Measurements from ENCODE around the gene DNAH7.

DNAH7 gene

DNA sequence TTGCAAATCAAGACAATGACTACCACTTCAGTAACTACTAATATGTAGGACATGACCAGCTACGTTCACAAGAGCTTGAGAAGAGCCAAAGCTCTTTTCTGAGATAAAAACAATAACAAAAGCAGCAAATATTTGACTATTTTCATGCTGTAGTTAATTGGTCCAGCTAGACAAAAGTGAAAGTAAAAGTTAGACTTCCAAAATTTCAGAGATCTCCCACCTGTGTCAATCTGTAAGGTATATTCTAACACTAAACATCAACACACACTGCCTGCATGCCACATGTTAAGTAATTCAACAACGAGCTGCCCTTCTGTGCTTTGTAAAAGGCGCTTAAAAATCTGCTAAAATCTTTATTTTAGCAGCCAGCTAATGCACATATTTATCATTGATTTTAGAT is 225.7 kb downstream of the DNAH7 start:
- Histone ChIP-seq H3K79me1 (ENCODE audit: low read depth, low read length) (no peaks in the 10 kb centered on the region), H2BK15ac (ENCODE audit: low read length) (no peak overlapping the region), H2BK120ac (ENCODE audit: low read depth, low read length) (no peak overlapping the region), H2BK5ac (ENCODE audit: low read length) (no peak overlapping the region), H3K4me1 (ENCODE audit: control insufficient read depth in 2 of 2, insufficient read depth in 1 of 2, low read depth in 1 of 2, low read length in 2 of 2) (no peaks in the 10 kb centered on the region), H3K4me2 (ENCODE audit: insufficient read depth, low read length, poor library complexity, severe bottlenecking) (no peak overlapping the region), H3K36me3 (replicated peaks in 1 of 2; ENCODE audit: control insufficient read depth in 2 of 2, insufficient read depth in 2 of 2, low read length in 2 of 2) (no peaks in the 10 kb centered on the region), H4K8ac (ENCODE audit: low read depth, low read length) (no peak overlapping the region), H3K27ac (replicated peaks; ENCODE audit: low read length) (no peak overlapping the region), H2AFZ (ENCODE audit: low read length) (no peak overlapping the region), H3K14ac (ENCODE audit: low read length) (no peak overlapping the region), H3K4me3 (ENCODE audit: low read length in 2 of 2) (no peak overlapping the region), H3K9me3 (replicated peaks in 1 of 2; ENCODE audit: control insufficient read depth in 2 of 2, insufficient read depth in 1 of 2, low read depth in 1 of 2, low read length in 2 of 2) (no peaks in the 10 kb centered on the region), H2AK5ac (ENCODE audit: low read depth, low read length) (no peak overlapping the region), H3K4ac (ENCODE audit: low read length) (no peak overlapping the region), H3K9ac (ENCODE audit: low read depth, low read length, poor library complexity) (no peak overlapping the region), H4K91ac (ENCODE audit: low read depth, low read length, poor library complexity) (no peak overlapping the region), H3K27me3 (ENCODE audit: control insufficient read depth in 3 of 3, insufficient read depth in 3 of 3, low read depth in 1 of 3, low read length in 3 of 3) (no peaks in the 10 kb centered on the region), H3K18ac (ENCODE audit: low read length) (no peak overlapping the region), H2BK12ac (ENCODE audit: low read length) (no peak overlapping the region), H3K23ac (ENCODE audit: low read depth, low read length, poor library complexity) (no peak overlapping the region)
- DNase-seq (ENCODE audit: low spot score): no peak
- WGBS, 2 donors (ENCODE audit: extremely low coverage in 2 of 2, insufficient read length in 2 of 2, insufficient replicate concordance in 1 of 2): no CpG with 5 or more reads among the region's 3 CpGs

DNA sequence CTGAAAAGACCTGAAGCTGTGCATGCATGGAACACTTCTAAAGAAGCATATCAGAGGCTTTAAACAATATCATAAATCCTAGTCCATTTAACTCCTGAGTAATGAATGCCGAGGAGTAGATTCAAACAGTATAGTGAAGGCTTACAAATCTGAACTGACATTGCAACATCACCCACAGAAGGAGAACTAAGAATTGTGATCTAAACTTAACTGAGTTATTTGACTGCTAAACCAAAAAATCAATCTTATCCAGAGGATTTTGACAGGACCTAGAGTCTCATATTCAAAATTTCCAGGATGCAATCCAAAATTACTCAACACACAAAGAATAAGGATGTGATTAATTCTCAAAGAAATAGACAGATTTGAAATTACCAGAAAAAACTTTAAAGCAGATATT is 230.6 kb downstream of the DNAH7 start:
- H3K4me1 ChIP-seq (ENCODE audit: control insufficient read depth in 2 of 2, insufficient read depth in 1 of 2, low read depth in 1 of 2, low read length in 2 of 2): no peaks in the 10 kb centered on the region
- no peak overlapping the region for H4K91ac ChIP-seq (ENCODE audit: low read depth, low read length, poor library complexity)
- H3K27ac ChIP-seq (replicated peaks; ENCODE audit: low read length): no peak overlapping the region
- H2BK12ac ChIP-seq (ENCODE audit: low read length): no peak overlapping the region
- no peak overlapping the region for H3K4me3 ChIP-seq (ENCODE audit: low read length in 2 of 2)
- no peak overlapping the region for H4K8ac ChIP-seq (ENCODE audit: low read depth, low read length)
- no peaks in the 10 kb centered on the region for H3K9me3 ChIP-seq (replicated peaks in 1 of 2; ENCODE audit: control insufficient read depth in 2 of 2, insufficient read depth in 1 of 2, low read depth in 1 of 2, low read length in 2 of 2)
- H3K79me1 ChIP-seq (ENCODE audit: low read depth, low read length): no peaks in the 10 kb centered on the region
- WGBS, 2 donors (ENCODE audit: extremely low coverage in 2 of 2, insufficient read length in 2 of 2, insufficient replicate concordance in 1 of 2): no CpG with 5 or more reads among the region's 1 CpG
- no peak overlapping the region for H2BK15ac ChIP-seq (ENCODE audit: low read length)
- DNase-seq (ENCODE audit: low spot score): no peak
- no peak overlapping the region for H3K4ac ChIP-seq (ENCODE audit: low read length)
- no peak overlapping the region for H2AK5ac ChIP-seq (ENCODE audit: low read depth, low read length)
- H3K4me2 ChIP-seq (ENCODE audit: insufficient read depth, low read length, poor library complexity, severe bottlenecking): no peak overlapping the region
- no peaks in the 10 kb centered on the region for H3K36me3 ChIP-seq (replicated peaks in 1 of 2; ENCODE audit: control insufficient read depth in 2 of 2, insufficient read depth in 2 of 2, low read length in 2 of 2)
- no peak overlapping the region for H3K23ac ChIP-seq (ENCODE audit: low read depth, low read length, poor library complexity)
- no peaks in the 10 kb centered on the region for H3K27me3 ChIP-seq (ENCODE audit: control insufficient read depth in 3 of 3, insufficient read depth in 3 of 3, low read depth in 1 of 3, low read length in 3 of 3)
- H2AFZ ChIP-seq (ENCODE audit: low read length): no peak overlapping the region
- no peak overlapping the region for H2BK120ac ChIP-seq (ENCODE audit: low read depth, low read length)
- no peak overlapping the region for H3K9ac ChIP-seq (ENCODE audit: low read depth, low read length, poor library complexity)
- H3K18ac ChIP-seq (ENCODE audit: low read length): no peak overlapping the region
- no peak overlapping the region for H2BK5ac ChIP-seq (ENCODE audit: low read length)
- H3K14ac ChIP-seq (ENCODE audit: low read length): no peak overlapping the region

- Histone ChIP-seq H3K79me1 (ENCODE audit: low read depth, low read length) (no peaks in the 10 kb centered on the region), H3K4me1 (ENCODE audit: control insufficient read depth in 2 of 2, insufficient read depth in 1 of 2, low read depth in 1 of 2, low read length in 2 of 2) (peaks cover 0 to 7% of the 10 kb centered on the region in 2 donors), H3K4me2 (ENCODE audit: insufficient read depth, low read length, poor library complexity, severe bottlenecking) (no peak overlapping the region), H3K27ac (replicated peaks; ENCODE audit: low read length) (no peak overlapping the region), H3K9me3 (replicated peaks in 1 of 2; ENCODE audit: control insufficient read depth in 2 of 2, insufficient read depth in 1 of 2, low read depth in 1 of 2, low read length in 2 of 2) (no peaks in the 10 kb centered on the region), H4K91ac (ENCODE audit: low read depth, low read length, poor library complexity) (no peak overlapping the region), H2BK12ac (ENCODE audit: low read length) (no peak overlapping the region), H3K23ac (ENCODE audit: low read depth, low read length, poor library complexity) (no peak overlapping the region), H2AK5ac (ENCODE audit: low read depth, low read length) (no peak overlapping the region), H4K8ac (ENCODE audit: low read depth, low read length) (no peak overlapping the region), H3K4me3 (ENCODE audit: low read length in 2 of 2) (no peak overlapping the region), H2BK120ac (ENCODE audit: low read depth, low read length) (no peak overlapping the region), H3K9ac (ENCODE audit: low read depth, low read length, poor library complexity) (no peak overlapping the region), H3K27me3 (ENCODE audit: control insufficient read depth in 3 of 3, insufficient read depth in 3 of 3, low read depth in 1 of 3, low read length in 3 of 3) (no peaks in the 10 kb centered on the region), H3K14ac (ENCODE audit: low read length) (no peak overlapping the region), H3K4ac (ENCODE audit: low read length) (no peak overlapping the region), H3K18ac (ENCODE audit: low read length) (no peak overlapping the region), H3K36me3 (replicated peaks in 1 of 2; ENCODE audit: control insufficient read depth in 2 of 2, insufficient read depth in 2 of 2, low read length in 2 of 2) (no peaks in the 10 kb centered on the region), H2AFZ (ENCODE audit: low read length) (no peak overlapping the region), H2BK5ac (ENCODE audit: low read length) (no peak overlapping the region), H2BK15ac (ENCODE audit: low read length) (no peak overlapping the region)
- no peak for DNase-seq (ENCODE audit: low spot score)
- no CpG with 5 or more reads among the region's 2 CpGs for WGBS, 2 donors (ENCODE audit: extremely low coverage in 2 of 2, insufficient read length in 2 of 2, insufficient replicate concordance in 1 of 2)
Observed at GRCh38 chr2:195836002-195836401, 232.6 kb downstream of the DNAH7 start.

GRCh38 chr2:195834836-195835235 is 233.8 kb downstream of the DNAH7 start:
- H2AFZ ChIP-seq (ENCODE audit: low read length): no peak overlapping the region
- no peaks in the 10 kb centered on the region for H3K27me3 ChIP-seq (ENCODE audit: control insufficient read depth in 3 of 3, insufficient read depth in 3 of 3, low read depth in 1 of 3, low read length in 3 of 3)
- H4K8ac ChIP-seq (ENCODE audit: low read depth, low read length): no peak overlapping the region
- H3K14ac ChIP-seq (ENCODE audit: low read length): no peak overlapping the region
- no peak overlapping the region for H3K4me3 ChIP-seq (ENCODE audit: low read length in 2 of 2)
- no peaks in the 10 kb centered on the region for H3K9me3 ChIP-seq (replicated peaks in 1 of 2; ENCODE audit: control insufficient read depth in 2 of 2, insufficient read depth in 1 of 2, low read depth in 1 of 2, low read length in 2 of 2)
- H3K9ac ChIP-seq (ENCODE audit: low read depth, low read length, poor library complexity): no peak overlapping the region
- DNase-seq (ENCODE audit: low spot score): no peak
- no peaks in the 10 kb centered on the region for H3K79me1 ChIP-seq (ENCODE audit: low read depth, low read length)
- H3K36me3 ChIP-seq (replicated peaks in 1 of 2; ENCODE audit: control insufficient read depth in 2 of 2, insufficient read depth in 2 of 2, low read length in 2 of 2): no peaks in the 10 kb centered on the region
- no peak overlapping the region for H2BK5ac ChIP-seq (ENCODE audit: low read length)
- no peak overlapping the region for H2BK120ac ChIP-seq (ENCODE audit: low read depth, low read length)
- H3K18ac ChIP-seq (ENCODE audit: low read length): no peak overlapping the region
- no peak overlapping the region for H3K4ac ChIP-seq (ENCODE audit: low read length)
- no peak overlapping the region for H2AK5ac ChIP-seq (ENCODE audit: low read depth, low read length)
- H2BK15ac ChIP-seq (ENCODE audit: low read length): no peak overlapping the region
- H2BK12ac ChIP-seq (ENCODE audit: low read length): no peak overlapping the region
- no peak overlapping the region for H3K4me2 ChIP-seq (ENCODE audit: insufficient read depth, low read length, poor library complexity, severe bottlenecking)
- peaks cover 0 to 14% of the 10 kb centered on the region in 2 donors for H3K4me1 ChIP-seq (ENCODE audit: control insufficient read depth in 2 of 2, insufficient read depth in 1 of 2, low read depth in 1 of 2, low read length in 2 of 2)
- H3K27ac ChIP-seq (replicated peaks; ENCODE audit: low read length): no peak overlapping the region
- no peak overlapping the region for H4K91ac ChIP-seq (ENCODE audit: low read depth, low read length, poor library complexity)
- no CpG with 5 or more reads among the region's 1 CpG for WGBS, 2 donors (ENCODE audit: extremely low coverage in 2 of 2, insufficient read length in 2 of 2, insufficient replicate concordance in 1 of 2)
- H3K23ac ChIP-seq (ENCODE audit: low read depth, low read length, poor library complexity): no peak overlapping the region

Data from neuronal stem cell (in vitro differentiated cells).